Neural cell (in vitro differentiated cells): ENCODE results near the gene PLAAT4.

Experiments
- CTCF ChIP-seq: fragments of 450-650 bp; IDR thresholded peaks from 2 replicates; pipeline ENCODE4 v1.5.1; 2014; ENCODE audit warnings: antibody characterized with exemption, mild to moderate bottlenecking, moderate library complexity; ENCODE audit not compliant: poor library complexity, severe bottlenecking
- EP300 ChIP-seq: fragments of 450-650 bp; conservative IDR thresholded peaks from 2 replicates; pipeline ENCODE4 v1.6.1; 2014; ENCODE audit warnings: antibody characterized with exemption, mild to moderate bottlenecking, moderate library complexity; ENCODE audit not compliant: poor library complexity, severe bottlenecking
- EZH2 ChIP-seq: fragments of 200-600, 300-800 bp; shearing (Covaris generic), sonication (generic); IDR thresholded peaks from 2 replicates; pipeline ENCODE4 v1.6.1; 2014; ENCODE audit warnings: antibody characterized with exemption, low read length, borderline replicate concordance, mild to moderate bottlenecking; ENCODE audit not compliant: insufficient read depth, poor library complexity, severe bottlenecking
- MXI1 ChIP-seq: fragments of 450-650 bp; conservative IDR thresholded peaks from 2 replicates; pipeline ENCODE4 v1.6.1; 2014; ENCODE audit warnings: antibody characterized with exemption, mild to moderate bottlenecking; ENCODE audit not compliant: poor library complexity, severe bottlenecking
- POLR2AphosphoS5 ChIP-seq: IDR thresholded peaks from 2 replicates; pipeline ENCODE4 v1.6.1; 2012
- RAD21 ChIP-seq: fragments of 450-650 bp; conservative IDR thresholded peaks from 2 replicates; pipeline ENCODE4 v1.6.1; 2014; ENCODE audit warnings: antibody characterized with exemption, mild to moderate bottlenecking, moderate library complexity
- REST ChIP-seq: IDR thresholded peaks from 2 replicates; pipeline ENCODE4 v1.6.1; 2012; ENCODE audit warnings: borderline replicate concordance
- SMC3 ChIP-seq: fragments of 450-650 bp; conservative IDR thresholded peaks from 2 replicates; pipeline ENCODE4 v1.6.1; 2014; ENCODE audit warnings: antibody characterized with exemption, mild to moderate bottlenecking, moderate library complexity; ENCODE audit not compliant: poor library complexity
- TAF1 ChIP-seq: IDR thresholded peaks from 2 replicates; pipeline ENCODE4 v1.6.1; 2012; ENCODE audit warnings: low read depth

- TF ChIP-seq CTCF: no peak
- TF ChIP-seq POLR2AphosphoS5: no peak
- no peak for TF ChIP-seq REST
- TF ChIP-seq EZH2: no peak
- TF ChIP-seq EP300: no peak
- TF ChIP-seq SMC3: no peak
- no peak for TF ChIP-seq TAF1
- TF ChIP-seq MXI1: no peak
- no peak for TF ChIP-seq RAD21
These were observed 46.7 kb downstream of the PLAAT4 start for GRCh38 chr11:63583357-63583677.
